ENCODE results near the gene PEX5L.

GRCh38 chr3:179956416-179956830, 80.3 kb downstream of the PEX5L start:
- TF ChIP-seq CTCF (IDR thresholded peaks at IDR 0.05), result no peak
- no peak for TF ChIP-seq ZNF232 (CRISPR knock-in tag; IDR thresholded peaks at IDR 0.05)
- TF ChIP-seq USF2 (CRISPR knock-in tag; IDR thresholded peaks at IDR 0.05), result no peak
- TF ChIP-seq ZNF121 (CRISPR knock-in tag; IDR thresholded peaks at IDR 0.05), result no peak
- no peak for TF ChIP-seq ZNF512 (CRISPR knock-in tag; IDR thresholded peaks at IDR 0.05; ENCODE audit: borderline replicate concordance)
- no peak for TF ChIP-seq TCF7 (CRISPR knock-in tag; IDR thresholded peaks at IDR 0.05; ENCODE audit: low read depth)
- TF ChIP-seq KAT7 (CRISPR knock-in tag; IDR thresholded peaks at IDR 0.05; ENCODE audit: borderline replicate concordance), result no peak
- TF ChIP-seq IRF2 (CRISPR knock-in tag; IDR thresholded peaks at IDR 0.05; ENCODE audit: borderline replicate concordance, low read depth), result no peak
- no peak for TF ChIP-seq FOXK1 (CRISPR knock-in tag; IDR thresholded peaks at IDR 0.05)

Measured in WTC11 (cell line).